Naive thymus-derived CD8-positive, alpha-beta T cell (primary cell): ENCODE results near the gene TMTC2. TPM values are rescaled to one million over a fixed set of nuclear protein-coding genes. Genes with fewer than 3 reads are reported as not detected.
"Not testable (repeated sequence)": the region's sequence is repeated elsewhere in the genome, so short reads cannot be mapped to it uniquely, and the experiment has no call there.

Source experiments
- ATAC-seq, 2 donors: fragments of 150-1000 bp; cut with Tn5 transposase in 1 of 2; sonication (Bioruptor Pico), chemical (Tn5 transposase) in 1 of 2; 1 replicate in 1 of 2; 2 replicates in 1 of 2; pipeline ENCODE4 v1.10.0; 2021; ENCODE audit warnings: mild to moderate bottlenecking in 2 of 2, moderate library complexity in 2 of 2
- POLR2A ChIA-PET: fragments of 350-600 bp; sonication (Branson Sonifier 250); formaldehyde crosslinking; loops from one replicate; lab custom pipeline; 2021; ENCODE audit warnings: antibody characterized with exemption; lab: Charles Lee
- DNase-seq, 10 donors: peaks; one replicate each; pipeline versions ENCODE4 v3.0.0 to v3.0.0-alpha.2; 2020 to 2022
- H3K27ac Mint-ChIP-seq, 10 donors: one replicate each; pipeline ENCODE4 v1.8.0; 2020 to 2022; ENCODE audit warnings: mild to moderate bottlenecking in 10 of 10, mixed read lengths in 10 of 10, moderate library complexity in 4 of 10, inconsistent platforms in 1 of 10
- H3K27me3 Mint-ChIP-seq, 5 donors: one replicate each; pipeline ENCODE4 v1.8.0; 2021 to 2022; ENCODE audit warnings: mixed read lengths in 5 of 5
- H3K36me3 Mint-ChIP-seq, 3 donors: one replicate each; pipeline ENCODE4 v1.8.0; 2020 to 2022; ENCODE audit warnings: mixed read lengths in 3 of 3, mild to moderate bottlenecking in 2 of 3, inconsistent platforms in 1 of 3
- H3K4me1 Mint-ChIP-seq, 4 donors: one replicate each; pipeline ENCODE4 v1.8.0; 2021 to 2022; ENCODE audit warnings: mixed read lengths in 4 of 4
- H3K4me3 Mint-ChIP-seq, 10 donors: one replicate each; pipeline ENCODE4 v1.8.0; 2020 to 2022; ENCODE audit warnings: mild to moderate bottlenecking in 10 of 10, mixed read lengths in 10 of 10, moderate library complexity in 6 of 10, inconsistent platforms in 1 of 10
- H3K9me3 Mint-ChIP-seq, 9 donors: one replicate each; pipeline ENCODE4 v1.8.0; 2020 to 2022; ENCODE audit warnings: mixed read lengths in 9 of 9, mild to moderate bottlenecking in 3 of 9, inconsistent platforms in 1 of 9, moderate library complexity in 1 of 9
- polyA plus RNA-seq, 3 donors: library from polyadenylated mRNA; unstranded; fragments of 300-500 nt; fragmentation: Illumina TruSeq; gene quantifications; one replicate each; pipeline ENCODE4 v1.2.3, GENCODE V29; 2021
- total RNA-seq, 8 experiments: library from RNA in 2 of 8; stranded (reverse) in 2 of 8; gene quantifications; one replicate each; pipeline ENCODE4 v1.2.3 and lab custom pipeline; 2021 to 2026

TMTC2 gene
- total and polyA plus RNA-seq, 5 experiments from 2014 or later = 0.14 to 4.0 (median 1.9) TPM; not detected in 1

GRCh38 chr12:82746668-82747067 lies 60.0 kb downstream of the TMTC2 start:
- Mint-ChIP-seq H3K9me3 (peaks cover 0 to 7% (median 0%) of the 10 kb centered on the region in 9 donors), H3K36me3 (peaks cover 0 to 2% (median 0%) of the 10 kb centered on the region in 3 donors), H3K4me1 (no peaks in the 10 kb centered on the region), H3K27me3 (no peaks in the 10 kb centered on the region), H3K27ac (no peak overlapping the region), H3K4me3 (no peak overlapping the region)
- POLR2A ChIA-PET = no interaction called here
- ATAC-seq (no peak), DNase-seq (no peak)

- peaks cover 0 to 2% (median 0%) of the 10 kb centered on the region in 3 donors for H3K36me3 Mint-ChIP-seq
- no peaks in the 10 kb centered on the region for H3K4me1 Mint-ChIP-seq
- H3K27me3 Mint-ChIP-seq = no peaks in the 10 kb centered on the region
- DNase-seq (no peak), ATAC-seq (no peak)
- no peak overlapping the region for H3K4me3 Mint-ChIP-seq
- peaks cover 0 to 7% (median 0%) of the 10 kb centered on the region in 9 donors for H3K9me3 Mint-ChIP-seq
- POLR2A ChIA-PET = no interaction called here
- H3K27ac Mint-ChIP-seq = no peak overlapping the region
Observed at GRCh38 chr12:82749015-82749414, 62.3 kb downstream of the TMTC2 start.

GRCh38 chr12:82754856-82755255 lies 68.2 kb downstream of the TMTC2 start:
- H3K9me3 Mint-ChIP-seq = peaks cover 0 to 7% (median 0%) of the 10 kb centered on the region in 9 donors
- H3K4me3 Mint-ChIP-seq = no peak overlapping the region
- no peaks in the 10 kb centered on the region for H3K27me3 Mint-ChIP-seq
- POLR2A ChIA-PET = no interaction called here
- ATAC-seq (no peak), DNase-seq (no peak)
- peaks cover 0 to 2% (median 0%) of the 10 kb centered on the region in 3 donors for H3K36me3 Mint-ChIP-seq
- no peaks in the 10 kb centered on the region for H3K4me1 Mint-ChIP-seq
- no peak overlapping the region for H3K27ac Mint-ChIP-seq

DNA sequence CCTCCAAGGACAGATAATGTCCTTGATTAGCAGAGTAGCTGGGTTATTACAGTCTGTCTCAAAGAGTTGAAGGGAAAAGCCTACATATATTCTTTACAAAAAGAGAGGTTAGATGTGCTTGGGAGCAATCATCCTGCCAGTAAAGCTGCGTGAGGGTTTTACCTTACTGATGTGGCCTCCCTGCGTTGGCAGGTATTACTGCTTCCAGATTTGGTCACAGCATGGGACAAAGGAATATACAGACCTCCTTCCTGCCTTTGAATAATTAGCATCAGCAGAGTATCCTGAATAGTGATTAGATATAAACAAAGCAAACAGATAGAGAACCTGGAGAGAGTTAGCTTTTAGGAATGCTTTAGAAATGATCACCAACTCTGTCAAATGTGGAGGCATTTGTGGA lies 69.6 kb downstream of the TMTC2 start:
- no peak for DNase-seq
- ATAC-seq = no peak
- Mint-ChIP-seq H3K4me3 (no peak overlapping the region), H3K9me3 (no peaks in the 10 kb centered on the region), H3K36me3 (no peaks in the 10 kb centered on the region), H3K27ac (no peak overlapping the region), H3K4me1 (no peaks in the 10 kb centered on the region), H3K27me3 (no peaks in the 10 kb centered on the region)
- POLR2A ChIA-PET = no interaction called here

- H3K4me1 Mint-ChIP-seq = no peaks in the 10 kb centered on the region
- H3K9me3 Mint-ChIP-seq = no peaks in the 10 kb centered on the region
- H3K27ac Mint-ChIP-seq = no peak overlapping the region
- no peak overlapping the region for H3K4me3 Mint-ChIP-seq
- no peak for ATAC-seq
- peaks cover 0 to under 1% (median 0%) of the 10 kb centered on the region in 5 donors for H3K27me3 Mint-ChIP-seq
- H3K36me3 Mint-ChIP-seq = no peaks in the 10 kb centered on the region
- no peak for DNase-seq
- POLR2A ChIA-PET = no interaction called here
Observed at GRCh38 chr12:82757059-82757458, 70.4 kb downstream of the TMTC2 start.

GRCh38 chr12:82757656-82758055 lies 71.0 kb downstream of the TMTC2 start:
- no peaks in the 10 kb centered on the region for H3K36me3 Mint-ChIP-seq
- no peak for DNase-seq
- no peaks in the 10 kb centered on the region for H3K4me1 Mint-ChIP-seq
- H3K27ac Mint-ChIP-seq = no peak overlapping the region
- no peak for ATAC-seq
- H3K4me3 Mint-ChIP-seq = no peak overlapping the region
- H3K9me3 Mint-ChIP-seq = no peaks in the 10 kb centered on the region
- H3K27me3 Mint-ChIP-seq = peaks cover 0 to 4% (median 0%) of the 10 kb centered on the region in 5 donors
- POLR2A ChIA-PET = no interaction called here

- ATAC-seq (no peak), DNase-seq (no peak)
- Mint-ChIP-seq H3K36me3 (no peaks in the 10 kb centered on the region), H3K4me3 (no peak overlapping the region), H3K27me3 (peaks cover 0 to 4% (median 0%) of the 10 kb centered on the region in 5 donors), H3K4me1 (no peaks in the 10 kb centered on the region), H3K9me3 (no peaks in the 10 kb centered on the region), H3K27ac (no peak overlapping the region)
- POLR2A ChIA-PET = no interaction called here
Observed at GRCh38 chr12:82758749-82759330, 72.1 kb downstream of the TMTC2 start.

DNA sequence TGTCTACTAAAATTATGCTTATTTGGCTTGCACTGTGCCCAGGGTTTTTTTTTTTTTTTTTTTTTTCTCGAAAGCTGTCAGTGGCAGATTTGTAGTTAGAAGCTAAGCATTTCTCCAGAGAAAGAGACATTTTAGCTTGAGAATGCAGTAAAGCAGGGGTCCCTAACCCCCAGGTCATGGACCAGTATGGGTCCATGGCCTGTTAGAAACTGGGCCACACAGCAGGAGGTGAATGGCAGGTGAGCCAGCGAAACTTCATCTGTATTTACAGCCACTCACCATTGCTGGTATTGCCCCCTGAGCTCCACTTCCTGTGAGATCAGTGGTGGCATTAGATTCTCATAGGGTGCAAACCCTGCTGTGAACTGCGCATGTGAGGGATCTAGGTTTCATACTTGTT lies 73.7 kb downstream of the TMTC2 start:
- H3K9me3 Mint-ChIP-seq = no peaks in the 10 kb centered on the region
- H3K4me3 Mint-ChIP-seq = no peak overlapping the region
- DNase-seq (no peak), ATAC-seq (no peak)
- POLR2A ChIA-PET = no interaction called here
- H3K27me3 Mint-ChIP-seq = peaks cover 0 to 4% (median 0%) of the 10 kb centered on the region in 5 donors
- no peak overlapping the region for H3K27ac Mint-ChIP-seq
- H3K4me1 Mint-ChIP-seq = no peaks in the 10 kb centered on the region
- no peaks in the 10 kb centered on the region for H3K36me3 Mint-ChIP-seq

- DNase-seq, POLR2A ChIA-PET, H3K4me3 Mint-ChIP-seq, H3K27me3 Mint-ChIP-seq, H3K36me3 Mint-ChIP-seq, H3K4me1 Mint-ChIP-seq, H3K27ac Mint-ChIP-seq, ATAC-seq, H3K9me3 Mint-ChIP-seq: not testable (repeated sequence)
Observed at GRCh38 chr12:82765206-82765605, 78.5 kb downstream of the TMTC2 start.

- DNase-seq = no peak
- H3K36me3 Mint-ChIP-seq = no peaks in the 10 kb centered on the region
- no peaks in the 10 kb centered on the region for H3K4me1 Mint-ChIP-seq
- peaks cover 0 to 2% (median 0%) of the 10 kb centered on the region in 9 donors for H3K9me3 Mint-ChIP-seq
- POLR2A ChIA-PET = no interaction called here
- peaks cover 0 to 7% (median 0%) of the 10 kb centered on the region in 5 donors for H3K27me3 Mint-ChIP-seq
- H3K4me3 Mint-ChIP-seq = no peak overlapping the region
- ATAC-seq = no peak
- H3K27ac Mint-ChIP-seq = no peak overlapping the region
Observed at GRCh38 chr12:82765971-82766705, 79.4 kb downstream of the TMTC2 start.

DNA sequence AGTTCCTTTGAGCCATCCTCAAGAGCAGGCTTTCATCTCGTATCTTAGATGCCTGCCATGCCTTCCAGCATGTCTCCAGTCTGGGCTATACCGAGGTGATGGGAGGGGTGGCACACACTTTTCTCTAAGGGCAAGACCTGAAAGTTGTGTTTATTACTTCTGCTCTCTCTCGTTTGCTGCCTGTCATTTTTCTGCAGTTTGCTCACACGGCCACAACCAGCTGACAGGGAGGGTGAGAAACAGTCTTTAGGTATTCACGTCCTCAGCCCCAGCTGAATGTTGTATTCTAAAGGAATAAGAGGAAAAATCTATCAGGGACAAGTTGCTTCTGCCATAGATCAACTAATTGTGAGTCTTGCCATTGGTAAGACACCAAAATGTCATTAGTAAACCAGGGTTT lies 88.0 kb downstream of the TMTC2 start:
- POLR2A ChIA-PET = no interaction called here
- DNase-seq (no peak), ATAC-seq (no peak)
- peaks cover 0 to 2% (median 0%) of the 10 kb centered on the region in 9 donors for H3K9me3 Mint-ChIP-seq
- H3K27ac Mint-ChIP-seq = no peak overlapping the region
- peaks cover 0 to 2% (median 0%) of the 10 kb centered on the region in 3 donors for H3K36me3 Mint-ChIP-seq
- peaks cover 0 to 2% (median 0%) of the 10 kb centered on the region in 4 donors for H3K4me1 Mint-ChIP-seq
- peaks cover 0 to 3% (median 0%) of the 10 kb centered on the region in 5 donors for H3K27me3 Mint-ChIP-seq
- H3K4me3 Mint-ChIP-seq = no peak overlapping the region

DNA sequence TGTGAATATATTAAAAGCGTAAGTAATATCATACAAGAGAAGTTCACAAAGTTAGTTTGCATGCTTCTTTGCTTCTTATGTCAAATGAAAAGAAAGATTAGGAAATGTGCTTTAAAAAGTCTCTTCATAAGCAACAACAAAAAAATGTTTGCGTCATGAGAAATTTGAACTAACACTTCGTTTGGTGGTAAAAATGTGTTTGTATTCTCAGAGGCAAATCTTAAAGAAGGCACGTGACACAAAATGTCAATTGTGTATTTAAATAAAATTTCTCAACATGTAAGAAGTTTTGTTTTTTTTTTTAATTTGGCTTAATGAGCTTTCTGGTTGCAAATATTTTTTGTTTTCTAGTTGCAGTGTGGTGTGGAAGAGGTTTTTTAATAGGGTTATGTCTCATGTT lies 93.8 kb downstream of the TMTC2 start:
- ATAC-seq = no peak

GRCh38 chr12:82781309-82781997 lies 94.7 kb downstream of the TMTC2 start:
- POLR2A ChIA-PET = no interaction called here
- no peak for DNase-seq
- no peak for ATAC-seq
- Mint-ChIP-seq H3K9me3 (peaks cover 0 to 2% (median 0%) of the 10 kb centered on the region in 9 donors), H3K27ac (no peak overlapping the region), H3K4me1 (no peaks in the 10 kb centered on the region), H3K27me3 (peaks cover 0 to 3% (median 0%) of the 10 kb centered on the region in 5 donors), H3K36me3 (no peaks in the 10 kb centered on the region), H3K4me3 (no peak overlapping the region)

More for the DNA sequence above, 93.8 kb downstream of the TMTC2 start:
- Mint-ChIP-seq H3K4me3 (no peak overlapping the region), H3K9me3 (peaks cover 0 to 2% (median 0%) of the 10 kb centered on the region in 9 donors), H3K36me3 (no peaks in the 10 kb centered on the region), H3K27ac (no peak overlapping the region), H3K27me3 (peaks cover 0 to 3% (median 0%) of the 10 kb centered on the region in 5 donors), H3K4me1 (no peaks in the 10 kb centered on the region)
- no peak for DNase-seq
- POLR2A ChIA-PET = no interaction called here
